ENCODE results near the gene SYNPO2.

Gene SYNPO2

DNA sequence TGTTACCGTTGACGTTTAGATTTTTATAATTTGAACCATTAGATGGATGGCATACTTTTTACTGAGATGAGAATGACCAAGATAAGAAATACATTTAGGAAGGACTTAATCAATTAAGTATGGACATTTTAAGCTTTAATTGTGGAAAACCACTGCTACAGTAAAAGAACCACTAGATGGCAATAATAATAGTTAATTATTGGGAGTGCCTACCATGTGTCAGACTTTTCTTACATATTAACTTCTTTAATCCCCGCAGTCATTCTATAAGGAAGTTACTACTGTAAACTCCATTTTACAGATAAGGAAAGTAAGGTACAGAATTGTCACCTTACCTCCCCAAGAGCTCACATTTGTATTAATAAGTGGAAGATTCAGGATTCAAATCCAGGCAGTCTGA, 198.5 kb downstream of the SYNPO2 start:
- Histone ChIP-seq H3K9me3 (ENCODE audit: severe bottlenecking) (no peaks in the 10 kb centered on the region), H3K4me3 (ENCODE audit: severe bottlenecking) (no peak overlapping the region), H3K4me1 (ENCODE audit: insufficient read depth, poor library complexity, severe bottlenecking) (no peaks in the 10 kb centered on the region), H3K36me3 (ENCODE audit: low read depth) (no peaks in the 10 kb centered on the region), H3K27ac (ENCODE audit: poor library complexity, severe bottlenecking) (no peak overlapping the region), H3K27me3 (ENCODE audit: insufficient read depth, poor library complexity, severe bottlenecking) (no peaks in the 10 kb centered on the region)
- DNase-seq (ENCODE audit: low spot score) (no peak), ATAC-seq (ENCODE audit: low read depth) (peak; percentile 48; the same call in 1 of the 3 replicates)
- TF ChIP-seq, protein P1, sequence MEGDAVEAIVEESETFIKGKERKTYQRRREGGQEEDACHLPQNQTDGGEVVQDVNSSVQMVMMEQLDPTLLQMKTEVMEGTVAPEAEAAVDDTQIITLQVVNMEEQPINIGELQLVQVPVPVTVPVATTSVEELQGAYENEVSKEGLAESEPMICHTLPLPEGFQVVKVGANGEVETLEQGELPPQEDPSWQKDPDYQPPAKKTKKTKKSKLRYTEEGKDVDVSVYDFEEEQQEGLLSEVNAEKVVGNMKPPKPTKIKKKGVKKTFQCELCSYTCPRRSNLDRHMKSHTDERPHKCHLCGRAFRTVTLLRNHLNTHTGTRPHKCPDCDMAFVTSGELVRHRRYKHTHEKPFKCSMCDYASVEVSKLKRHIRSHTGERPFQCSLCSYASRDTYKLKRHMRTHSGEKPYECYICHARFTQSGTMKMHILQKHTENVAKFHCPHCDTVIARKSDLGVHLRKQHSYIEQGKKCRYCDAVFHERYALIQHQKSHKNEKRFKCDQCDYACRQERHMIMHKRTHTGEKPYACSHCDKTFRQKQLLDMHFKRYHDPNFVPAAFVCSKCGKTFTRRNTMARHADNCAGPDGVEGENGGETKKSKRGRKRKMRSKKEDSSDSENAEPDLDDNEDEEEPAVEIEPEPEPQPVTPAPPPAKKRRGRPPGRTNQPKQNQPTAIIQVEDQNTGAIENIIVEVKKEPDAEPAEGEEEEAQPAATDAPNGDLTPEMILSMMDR (IDR thresholded peaks at IDR 0.05; ENCODE audit: poor library complexity, severe bottlenecking), result peak; percentile 55

DNA sequence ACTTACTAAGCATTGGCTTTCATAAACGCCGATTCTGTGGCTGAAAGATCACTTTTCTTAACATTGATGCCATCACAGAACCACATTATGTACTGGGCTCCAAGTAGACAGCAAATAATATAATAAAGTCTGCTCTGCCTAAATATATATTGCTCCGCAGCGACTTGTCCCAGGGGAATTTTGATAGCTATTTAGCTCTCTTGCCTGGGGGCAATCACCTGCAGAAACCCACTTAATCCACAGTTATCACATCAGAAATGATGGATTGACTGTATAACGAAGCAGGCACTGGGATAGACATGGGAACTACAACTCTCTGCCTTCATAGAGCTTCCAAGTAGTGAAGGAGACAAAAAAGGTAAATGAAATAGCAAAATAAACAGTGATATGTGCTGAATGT, 199.0 kb downstream of the SYNPO2 start:
- Histone ChIP-seq H3K4me3 (ENCODE audit: severe bottlenecking) (no peak overlapping the region), H3K9me3 (ENCODE audit: severe bottlenecking) (no peaks in the 10 kb centered on the region), H3K4me1 (ENCODE audit: insufficient read depth, poor library complexity, severe bottlenecking) (no peaks in the 10 kb centered on the region), H3K27me3 (ENCODE audit: insufficient read depth, poor library complexity, severe bottlenecking) (no peaks in the 10 kb centered on the region), H3K27ac (ENCODE audit: poor library complexity, severe bottlenecking) (no peak overlapping the region), H3K36me3 (ENCODE audit: low read depth) (no peaks in the 10 kb centered on the region)
- ATAC-seq (ENCODE audit: low read depth), result 0 out of 3 replicates have a peak, but pooled peaks have one; percentile 17
- DNase-seq (ENCODE audit: low spot score), result no peak
- TF ChIP-seq, protein P1 (IDR thresholded peaks at IDR 0.05; ENCODE audit: poor library complexity, severe bottlenecking), result no peak

DNA sequence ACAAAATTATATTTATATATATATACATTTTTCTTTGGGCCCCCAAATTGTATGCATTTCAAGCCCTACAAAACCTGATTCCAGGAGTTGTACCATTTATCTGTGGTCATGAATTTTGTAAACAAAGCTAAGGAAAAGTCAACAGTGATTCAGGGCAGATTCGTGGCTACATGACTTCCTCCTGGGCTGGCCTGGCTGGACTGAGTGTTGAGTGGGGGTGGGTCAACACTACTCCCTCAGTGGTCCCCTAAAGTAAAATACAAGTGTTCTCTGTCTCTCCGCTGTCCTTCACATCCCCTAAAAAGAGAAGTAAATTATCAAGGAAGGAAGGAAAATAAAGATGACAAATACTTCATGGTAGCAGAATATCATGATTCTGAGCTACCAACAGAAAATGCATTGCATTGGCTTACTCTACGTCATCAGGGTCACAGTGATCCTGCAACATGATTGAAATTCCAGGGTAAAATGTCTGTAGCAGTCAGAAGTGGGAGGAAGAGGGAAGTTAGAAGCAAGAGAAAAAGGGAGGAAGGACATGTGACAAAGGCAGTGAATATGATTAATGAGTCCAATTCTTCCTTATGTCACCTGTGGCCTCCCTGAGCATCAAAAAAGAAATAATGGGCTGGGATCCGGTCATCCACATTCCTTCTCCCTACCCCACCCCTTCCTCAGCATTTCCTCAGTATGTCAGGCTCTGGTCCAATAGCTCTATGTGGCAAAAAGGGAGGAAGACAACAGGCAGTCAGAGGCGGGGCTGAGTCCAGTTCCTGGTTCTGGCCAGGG, 204.6 kb downstream of the SYNPO2 start:
- DNase-seq (ENCODE audit: low spot score) (no peak), ATAC-seq (ENCODE audit: low read depth) (no peak)

DNA sequence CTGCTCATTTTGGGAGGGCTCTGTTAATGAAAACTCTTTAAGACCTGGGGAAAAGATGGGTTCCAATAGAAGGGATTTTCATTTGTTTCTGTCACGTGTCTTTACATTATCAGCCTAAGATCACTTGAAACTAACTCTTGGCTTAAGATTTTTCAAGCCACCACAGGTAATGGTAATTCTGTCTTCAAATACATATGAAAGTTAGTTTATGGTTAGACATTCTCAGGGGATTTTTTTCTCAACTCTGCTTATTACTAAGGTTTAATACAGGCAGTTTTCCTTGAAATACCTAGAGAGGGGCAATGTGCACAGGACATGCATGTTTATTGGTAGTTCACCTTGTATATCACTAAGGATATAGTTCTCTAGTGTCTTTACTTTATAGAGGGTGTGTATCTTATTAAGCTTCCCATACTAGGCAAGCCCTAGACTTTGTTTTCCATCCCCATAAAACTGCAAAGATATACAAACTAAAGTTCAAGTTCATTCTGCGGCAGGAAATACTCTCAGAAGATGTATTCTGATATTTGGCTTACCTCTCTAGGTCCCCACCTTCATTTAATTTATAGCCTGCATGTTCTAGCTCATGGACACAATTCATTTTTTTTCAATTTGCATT, 208.7 kb downstream of the SYNPO2 start:
- no peak for DNase-seq (ENCODE audit: low spot score)
- Histone ChIP-seq H3K4me1 (ENCODE audit: insufficient read depth, poor library complexity, severe bottlenecking) (peaks cover 19% of the 10 kb centered on the region), H3K27ac (ENCODE audit: poor library complexity, severe bottlenecking) (no peak overlapping the region), H3K9me3 (ENCODE audit: severe bottlenecking) (no peaks in the 10 kb centered on the region), H3K4me3 (ENCODE audit: severe bottlenecking) (no peak overlapping the region), H3K36me3 (ENCODE audit: low read depth) (no peaks in the 10 kb centered on the region), H3K27me3 (ENCODE audit: insufficient read depth, poor library complexity, severe bottlenecking) (no peaks in the 10 kb centered on the region)
- no peak for ATAC-seq (ENCODE audit: low read depth)
- TF ChIP-seq, protein P1 (IDR thresholded peaks at IDR 0.05; ENCODE audit: poor library complexity, severe bottlenecking), result no peak

More for the DNA sequence above, 204.6 kb downstream of the SYNPO2 start:
- no peaks in the 10 kb centered on the region for H3K9me3 ChIP-seq (ENCODE audit: severe bottlenecking)
- H3K4me1 ChIP-seq (ENCODE audit: insufficient read depth, poor library complexity, severe bottlenecking), result peaks cover 4% of the 10 kb centered on the region
- H3K36me3 ChIP-seq (ENCODE audit: low read depth), result no peaks in the 10 kb centered on the region
- TF ChIP-seq, protein P1 (IDR thresholded peaks at IDR 0.05; ENCODE audit: poor library complexity, severe bottlenecking), result no peak
- no peaks in the 10 kb centered on the region for H3K27me3 ChIP-seq (ENCODE audit: insufficient read depth, poor library complexity, severe bottlenecking)
- H3K27ac ChIP-seq (ENCODE audit: poor library complexity, severe bottlenecking), result no peak overlapping the region
- H3K4me3 ChIP-seq (ENCODE audit: severe bottlenecking), result no peak overlapping the region

DNA sequence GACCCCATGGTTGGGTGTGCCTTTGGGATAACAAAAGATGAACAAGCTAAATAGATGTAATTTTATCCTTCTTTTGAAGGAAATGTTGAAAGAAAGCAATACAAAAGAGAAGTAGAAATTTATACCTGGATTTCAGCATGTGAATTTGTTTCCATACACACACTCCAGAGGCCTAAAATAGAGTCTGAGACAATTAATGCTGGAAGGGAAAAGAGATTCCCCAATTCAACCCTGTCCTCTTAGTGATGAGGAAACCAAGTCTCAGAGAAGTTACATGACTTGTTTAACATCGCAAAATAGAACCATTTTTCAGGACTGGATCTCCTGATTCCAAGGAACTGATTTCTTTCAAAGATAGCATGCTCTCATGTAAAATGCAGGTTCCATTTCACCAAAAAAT, 209.7 kb downstream of the SYNPO2 start:
- TF ChIP-seq, protein P1 (IDR thresholded peaks at IDR 0.05; ENCODE audit: poor library complexity, severe bottlenecking), result no peak
- no peaks in the 10 kb centered on the region for H3K36me3 ChIP-seq (ENCODE audit: low read depth)
- peaks cover 23% of the 10 kb centered on the region for H3K4me1 ChIP-seq (ENCODE audit: insufficient read depth, poor library complexity, severe bottlenecking)
- H3K27me3 ChIP-seq (ENCODE audit: insufficient read depth, poor library complexity, severe bottlenecking), result no peaks in the 10 kb centered on the region
- H3K9me3 ChIP-seq (ENCODE audit: severe bottlenecking), result no peaks in the 10 kb centered on the region
- ATAC-seq (ENCODE audit: low read depth) (no peak), DNase-seq (ENCODE audit: low spot score) (no peak)
- no peak overlapping the region for H3K27ac ChIP-seq (ENCODE audit: poor library complexity, severe bottlenecking)
- H3K4me3 ChIP-seq (ENCODE audit: severe bottlenecking), result no peak overlapping the region
